ENCODE measurements around the gene DMRT2. TPM values are rescaled to one million over a fixed set of nuclear protein-coding genes. Genes with fewer than 3 reads are reported as not detected.

The DMRT2 gene
- total and polyA plus RNA-seq, 2 of the 8 experiments (the other 6 are each of a cell fraction or from before 2014, with no cell fraction given) = 0.29 to 0.93 TPM

GRCh38 chr9:1048811-1049210, 1.3 kb upstream of the DMRT2 start (continued):
- TF ChIP-seq, protein P1, sequence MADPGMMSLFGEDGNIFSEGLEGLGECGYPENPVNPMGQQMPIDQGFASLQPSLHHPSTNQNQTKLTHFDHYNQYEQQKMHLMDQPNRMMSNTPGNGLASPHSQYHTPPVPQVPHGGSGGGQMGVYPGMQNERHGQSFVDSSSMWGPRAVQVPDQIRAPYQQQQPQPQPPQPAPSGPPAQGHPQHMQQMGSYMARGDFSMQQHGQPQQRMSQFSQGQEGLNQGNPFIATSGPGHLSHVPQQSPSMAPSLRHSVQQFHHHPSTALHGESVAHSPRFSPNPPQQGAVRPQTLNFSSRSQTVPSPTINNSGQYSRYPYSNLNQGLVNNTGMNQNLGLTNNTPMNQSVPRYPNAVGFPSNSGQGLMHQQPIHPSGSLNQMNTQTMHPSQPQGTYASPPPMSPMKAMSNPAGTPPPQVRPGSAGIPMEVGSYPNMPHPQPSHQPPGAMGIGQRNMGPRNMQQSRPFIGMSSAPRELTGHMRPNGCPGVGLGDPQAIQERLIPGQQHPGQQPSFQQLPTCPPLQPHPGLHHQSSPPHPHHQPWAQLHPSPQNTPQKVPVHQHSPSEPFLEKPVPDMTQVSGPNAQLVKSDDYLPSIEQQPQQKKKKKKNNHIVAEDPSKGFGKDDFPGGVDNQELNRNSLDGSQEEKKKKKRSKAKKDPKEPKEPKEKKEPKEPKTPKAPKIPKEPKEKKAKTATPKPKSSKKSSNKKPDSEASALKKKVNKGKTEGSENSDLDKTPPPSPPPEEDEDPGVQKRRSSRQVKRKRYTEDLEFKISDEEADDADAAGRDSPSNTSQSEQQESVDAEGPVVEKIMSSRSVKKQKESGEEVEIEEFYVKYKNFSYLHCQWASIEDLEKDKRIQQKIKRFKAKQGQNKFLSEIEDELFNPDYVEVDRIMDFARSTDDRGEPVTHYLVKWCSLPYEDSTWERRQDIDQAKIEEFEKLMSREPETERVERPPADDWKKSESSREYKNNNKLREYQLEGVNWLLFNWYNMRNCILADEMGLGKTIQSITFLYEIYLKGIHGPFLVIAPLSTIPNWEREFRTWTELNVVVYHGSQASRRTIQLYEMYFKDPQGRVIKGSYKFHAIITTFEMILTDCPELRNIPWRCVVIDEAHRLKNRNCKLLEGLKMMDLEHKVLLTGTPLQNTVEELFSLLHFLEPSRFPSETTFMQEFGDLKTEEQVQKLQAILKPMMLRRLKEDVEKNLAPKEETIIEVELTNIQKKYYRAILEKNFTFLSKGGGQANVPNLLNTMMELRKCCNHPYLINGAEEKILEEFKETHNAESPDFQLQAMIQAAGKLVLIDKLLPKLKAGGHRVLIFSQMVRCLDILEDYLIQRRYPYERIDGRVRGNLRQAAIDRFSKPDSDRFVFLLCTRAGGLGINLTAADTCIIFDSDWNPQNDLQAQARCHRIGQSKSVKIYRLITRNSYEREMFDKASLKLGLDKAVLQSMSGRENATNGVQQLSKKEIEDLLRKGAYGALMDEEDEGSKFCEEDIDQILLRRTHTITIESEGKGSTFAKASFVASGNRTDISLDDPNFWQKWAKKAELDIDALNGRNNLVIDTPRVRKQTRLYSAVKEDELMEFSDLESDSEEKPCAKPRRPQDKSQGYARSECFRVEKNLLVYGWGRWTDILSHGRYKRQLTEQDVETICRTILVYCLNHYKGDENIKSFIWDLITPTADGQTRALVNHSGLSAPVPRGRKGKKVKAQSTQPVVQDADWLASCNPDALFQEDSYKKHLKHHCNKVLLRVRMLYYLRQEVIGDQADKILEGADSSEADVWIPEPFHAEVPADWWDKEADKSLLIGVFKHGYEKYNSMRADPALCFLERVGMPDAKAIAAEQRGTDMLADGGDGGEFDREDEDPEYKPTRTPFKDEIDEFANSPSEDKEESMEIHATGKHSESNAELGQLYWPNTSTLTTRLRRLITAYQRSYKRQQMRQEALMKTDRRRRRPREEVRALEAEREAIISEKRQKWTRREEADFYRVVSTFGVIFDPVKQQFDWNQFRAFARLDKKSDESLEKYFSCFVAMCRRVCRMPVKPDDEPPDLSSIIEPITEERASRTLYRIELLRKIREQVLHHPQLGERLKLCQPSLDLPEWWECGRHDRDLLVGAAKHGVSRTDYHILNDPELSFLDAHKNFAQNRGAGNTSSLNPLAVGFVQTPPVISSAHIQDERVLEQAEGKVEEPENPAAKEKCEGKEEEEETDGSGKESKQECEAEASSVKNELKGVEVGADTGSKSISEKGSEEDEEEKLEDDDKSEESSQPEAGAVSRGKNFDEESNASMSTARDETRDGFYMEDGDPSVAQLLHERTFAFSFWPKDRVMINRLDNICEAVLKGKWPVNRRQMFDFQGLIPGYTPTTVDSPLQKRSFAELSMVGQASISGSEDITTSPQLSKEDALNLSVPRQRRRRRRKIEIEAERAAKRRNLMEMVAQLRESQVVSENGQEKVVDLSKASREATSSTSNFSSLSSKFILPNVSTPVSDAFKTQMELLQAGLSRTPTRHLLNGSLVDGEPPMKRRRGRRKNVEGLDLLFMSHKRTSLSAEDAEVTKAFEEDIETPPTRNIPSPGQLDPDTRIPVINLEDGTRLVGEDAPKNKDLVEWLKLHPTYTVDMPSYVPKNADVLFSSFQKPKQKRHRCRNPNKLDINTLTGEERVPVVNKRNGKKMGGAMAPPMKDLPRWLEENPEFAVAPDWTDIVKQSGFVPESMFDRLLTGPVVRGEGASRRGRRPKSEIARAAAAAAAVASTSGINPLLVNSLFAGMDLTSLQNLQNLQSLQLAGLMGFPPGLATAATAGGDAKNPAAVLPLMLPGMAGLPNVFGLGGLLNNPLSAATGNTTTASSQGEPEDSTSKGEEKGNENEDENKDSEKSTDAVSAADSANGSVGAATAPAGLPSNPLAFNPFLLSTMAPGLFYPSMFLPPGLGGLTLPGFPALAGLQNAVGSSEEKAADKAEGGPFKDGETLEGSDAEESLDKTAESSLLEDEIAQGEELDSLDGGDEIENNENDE (IDR thresholded peaks at IDR 0.05; ENCODE audit: insufficient replicate concordance, low read length) = no peak
- TF ChIP-seq ASH2L (IDR thresholded peaks at IDR 0.05; ENCODE audit: low read length) = no peak
- TF ChIP-seq BCL11A (IDR thresholded peaks at IDR 0.05; ENCODE audit: low read depth in 2 of 2, low read length in 2 of 2) = no peak
- TF ChIP-seq KDM1A (IDR thresholded peaks at IDR 0.05; ENCODE audit: borderline replicate concordance, low read length) = no peak
- TF ChIP-seq E2F6 (IDR thresholded peaks at IDR 0.05) = no peak
- TF ChIP-seq HDAC2 (IDR thresholded peaks at IDR 0.05; ENCODE audit: borderline replicate concordance in 1 of 2, low read depth in 2 of 2, low read length in 2 of 2) = no peak
- TF ChIP-seq CEBPB (IDR thresholded peaks at IDR 0.05; ENCODE audit: low read depth, low read length) = no peak

Measured in H1 (cell line).